GM12878 (cell line): ENCODE measurements around the gene S100A16. TPM values are rescaled to one million over a fixed set of nuclear protein-coding genes. Genes with fewer than 3 reads are reported as not detected.

ENCODE experiments used
- ATAC-seq: fragments of 200-7000 bp; cut with Tn5 transposase; 3 replicates; pipeline ENCODE4 v1.9.1; 2020; ENCODE audit warnings: mild to moderate bottlenecking, moderate library complexity
- BruUV-seq: library from RNA; stranded (reverse); fragments of 400-500 nt; replicated peaks from 2 replicates; lab custom pipeline; 2021; lab: Mats Ljungman, UMichigan
- CTCF ChIA-PET: fragments of 300-600 bp; sonication (Branson Sonifier 250); formaldehyde crosslinking; extraction: SDS; loops from one replicate; lab custom pipeline; 2021; ENCODE audit warnings: inconsistent platforms; lab: Yijun Ruan, JAX
- POLR2A ChIA-PET: fragments of 350-600 bp; formaldehyde crosslinking; extraction: SDS; loops from one replicate; lab custom pipeline; 2021; ENCODE audit warnings: inconsistent platforms; lab: Charles Lee
- RAD21 ChIA-PET: fragments of 300-600 bp; sonication (Branson Sonifier 250); formaldehyde crosslinking; loops from one replicate; lab custom pipeline; 2023; ENCODE audit warnings: antibody characterized with exemption; ENCODE audit not compliant: unreplicated experiment; lab: Charles Lee
- SMC1A ChIA-PET: fragments of 300-600 bp; sonication (Branson Sonifier 250); formaldehyde crosslinking; loops from one replicate; lab custom pipeline; 2023; ENCODE audit not compliant: unreplicated experiment, uncharacterized antibody; lab: Charles Lee
- DNase-seq: peaks from one replicate; pipeline ENCODE4 v3.0.0-alpha.2; 2011; ENCODE audit warnings: low read depth, low spot score
- FAIRE-seq: peaks from 3 replicates; lab custom pipeline; 2011; peaks lifted over from hg19 to GRCh38; lab: Jason Lieb, UNC
- H2AFZ ChIP-seq: 2 replicates; pipeline ENCODE4 v1.6.0; 2011; ENCODE audit warnings: low read depth, low read length, control low read depth; ENCODE audit not compliant: control insufficient read depth
- H3K27ac ChIP-seq: 2 replicates; pipeline ENCODE4 v1.5.1; 2011; ENCODE audit warnings: control low read depth; ENCODE audit not compliant: control insufficient read depth, insufficient read depth
- H3K27me3 ChIP-seq, 2 experiments: replicated peaks in 1 of 2; 2 replicates each; pipeline versions ENCODE4 v1.6.0 to v1.6.1; 2011; ENCODE audit warnings: low read length in 1 of 2; ENCODE audit not compliant: control insufficient read depth in 2 of 2, insufficient read depth in 2 of 2
- H3K36me3 ChIP-seq, 2 experiments: 2 replicates each; pipeline ENCODE4 v1.5.1; 2011; ENCODE audit warnings: low read length in 1 of 2; ENCODE audit not compliant: control insufficient read depth in 2 of 2, insufficient read depth in 2 of 2
- H3K4me1 ChIP-seq: 2 replicates; pipeline ENCODE4 v1.6.1; 2011; ENCODE audit warnings: mild to moderate bottlenecking, low read length, moderate library complexity, mixed read lengths; ENCODE audit not compliant: control insufficient read depth, insufficient read depth
- H3K4me2 ChIP-seq: 2 replicates; pipeline ENCODE4 v1.6.0; 2011; ENCODE audit warnings: control low read depth; ENCODE audit not compliant: control insufficient read depth, insufficient read depth
- H3K4me3 ChIP-seq: fragments of 200-600 bp; sonication (generic); 2 replicates; pipeline ENCODE4 v1.5.1; 2016
- H3K79me2 ChIP-seq: 2 replicates; pipeline ENCODE4 v1.6.0; 2011; ENCODE audit warnings: low read length; ENCODE audit not compliant: control insufficient read depth, insufficient read depth
- H3K9ac ChIP-seq: 2 replicates; pipeline ENCODE4 v1.8.0; 2011; ENCODE audit warnings: low read length, control low read depth, mixed read lengths; ENCODE audit not compliant: control insufficient read depth, insufficient read depth
- H3K9me3 ChIP-seq: replicated peaks from 3 replicates; pipeline ENCODE4 v1.5.1; 2011; ENCODE audit warnings: mild to moderate bottlenecking, low read length; ENCODE audit not compliant: control insufficient read depth, insufficient read depth
- H4K20me1 ChIP-seq: 2 replicates; pipeline ENCODE4 v1.6.0; 2011; ENCODE audit not compliant: control insufficient read depth, insufficient read depth
- BRCA1 ChIP-seq: IDR thresholded peaks from 2 replicates; pipeline ENCODE4 v1.6.1; 2011; ENCODE audit warnings: low read depth, low read length, improper control_type of control experiment
- CEBPB ChIP-seq, 2 experiments: fragments of 150-350 bp in 1 of 2; IDR thresholded peaks; 2 replicates each; pipeline ENCODE4 v1.6.1; 2012 to 2014; ENCODE audit warnings: low read depth in 2 of 2, low read length in 2 of 2, borderline replicate concordance in 1 of 2, inconsistent platforms in 1 of 2
- IKZF1 ChIP-seq: fragments of 450-650 bp; conservative IDR thresholded peaks from 2 replicates; pipeline ENCODE4 v1.6.1; 2017; ENCODE audit warnings: antibody characterized with exemption, mild to moderate bottlenecking
- IKZF2 ChIP-seq, 2 experiments: fragments of 450-650 bp; IDR thresholded peaks; 2 replicates each; pipeline ENCODE4 v1.6.1; 2017; ENCODE audit warnings: mild to moderate bottlenecking in 2 of 2, moderate library complexity in 2 of 2
- USF1 ChIP-seq: IDR thresholded peaks from 2 replicates; pipeline ENCODE4 v1.6.1; 2011; ENCODE audit warnings: borderline replicate concordance, low read depth, mild to moderate bottlenecking, moderate library complexity, mixed read lengths, low read length; ENCODE audit not compliant: insufficient read depth; ENCODE audit errors: extremely low read length
- ZBTB4 ChIP-seq: fragments of 450-650 bp; formaldehyde crosslinking; IDR thresholded peaks from 2 replicates; pipeline ENCODE4 v1.4.0; 2022; ENCODE audit warnings: mild to moderate bottlenecking, moderate library complexity
- WGBS: methylation state at CpG from one replicate; pipeline ENCODE4 v1.1.6; 2016; ENCODE audit warnings: low lambda C conversion rate; ENCODE audit not compliant: insufficient replicate concordance, insufficient coverage; ENCODE audit errors: missing lambda C conversion rate; 5-methylcytosine and 5-hydroxymethylcytosine counted together
- in situ Hi-C: fragments of 300-500 bp; cut with MboI; formaldehyde crosslinking; loops from 9 replicates; pipeline ENCODE4 v1.14.3; 2018; ENCODE audit warnings: mixed read lengths
- intact Hi-C: fragments of 100-400 bp; cut with micrococcal nuclease; formaldehyde crosslinking; loops from one replicate; pipeline ENCODE4 v1.14.2; 2022; ENCODE audit not compliant: unreplicated experiment
- polyA plus RNA-seq, 11 experiments: library from polyadenylated mRNA; depleted of rRNA in 4 of 11; unstranded in 6 of 11; stranded (reverse) in 5 of 11; fragments of >200 nt; fragmentation: Nextera tagmentation in 4 of 11; fragmentation: Illumina TruSeq in 1 of 11; extraction: Ambion mirVana in 4 of 11; extraction: Trizol in 1 of 11; gene quantifications; 1 replicate in 1 of 11; 2 replicates in 10 of 11; pipeline versions ENCODE4 v1.2.1 to v1.2.3, GENCODE V29; 2011 to 2016; ENCODE audit warnings: inconsistent platforms in 2 of 11, missing spikeins in 2 of 11, low read depth in 1 of 11
- total RNA-seq, 4 experiments: library from RNA; depleted of rRNA in 3 of 4; stranded (reverse); fragments of >200 nt in 3 of 4; fragmentation: Illumina TruSeq in 1 of 4; extraction: Trizol in 1 of 4; gene quantifications; 2 replicates each; pipeline versions ENCODE4 v1.2.1 to v1.2.3, GENCODE V29; 2013 to 2021

The S100A16 gene
- total and polyA plus RNA-seq, 10 of the 15 experiments (the other 5 are each of a cell fraction or from before 2014, with no cell fraction given): 0.14 to 0.51 (median 0.25) TPM; not detected in 6

DNA sequence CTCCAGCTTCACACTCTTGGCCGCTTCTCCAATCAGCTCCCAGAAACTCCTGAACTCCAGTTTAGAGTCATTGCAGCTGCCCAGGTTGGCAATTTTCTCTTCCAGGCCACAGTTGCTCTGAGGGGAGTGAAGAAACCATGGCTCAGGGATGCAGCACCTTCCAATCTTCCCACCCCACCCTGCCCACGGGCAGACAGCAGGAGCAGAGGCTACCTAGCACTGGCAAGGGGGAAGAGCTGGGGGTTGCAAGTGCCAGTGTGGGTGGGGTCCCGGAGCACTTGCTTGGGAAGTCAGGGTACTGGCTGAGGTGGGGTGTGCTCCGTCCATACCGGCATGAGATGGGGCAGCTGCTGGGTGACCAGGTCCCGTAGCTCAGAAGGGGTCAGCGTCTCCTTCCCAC lies 2.0 kb upstream of the S100A16 start:
- no peak overlapping the region for H3K4me3 ChIP-seq
- no peak overlapping the region for H2AFZ ChIP-seq
- no peak overlapping the region for H3K4me2 ChIP-seq
- H3K27me3 ChIP-seq: no peaks in the 10 kb centered on the region
- no peak for FAIRE-seq
- POLR2A ChIA-PET: interaction anchor here (0.6 to 1.7 kb wide), 4 partner anchors 8 to 14 kb away, joined by 4 to 5 read pairs (median 4); no protein-coding TSS in a partner anchor
- 56% methylated on average over 7 of the region's 7 CpGs for WGBS
- peaks cover 14% of the 10 kb centered on the region for H3K4me1 ChIP-seq
- RAD21 ChIA-PET: interaction anchor here (2.8 to 6.2 kb wide), 3 partner anchors 10 to 43 kb away, joined by 9 to 60 read pairs (median 14); no protein-coding TSS in a partner anchor
- no peak for ATAC-seq
- no peak for DNase-seq
- no TSS peak for BruUV-seq
- H4K20me1 ChIP-seq: no peaks in the 10 kb centered on the region
- intact Hi-C loops (no loop called here), in situ Hi-C loops (no loop called here)
- no peaks in the 10 kb centered on the region for H3K9me3 ChIP-seq
- no peaks in the 10 kb centered on the region for H3K79me2 ChIP-seq
- CTCF ChIA-PET: interaction anchor here (1.2 to 7.8 kb wide), 8 partner anchors 9 to 119 kb away, joined by 3 to 106 read pairs (median 14); partner anchors contain the start of genes S100A1 and S100A13
- no peak overlapping the region for H3K9ac ChIP-seq
- SMC1A ChIA-PET: interaction anchor here (1.0 to 2.1 kb wide), 5 partner anchors 16 to 104 kb away, joined by 3 to 12 read pairs (median 4); partner anchors contain the start of gene CHTOP
- TF ChIP-seq CEBPB (IDR thresholded peaks at IDR 0.05; ENCODE audit: borderline replicate concordance in 1 of 2, low read depth in 2 of 2, low read length in 2 of 2) (no peak), ZBTB4 (CRISPR knock-in tag) (no peak), IKZF1 (no peak), USF1 (no peak), BRCA1 (no peak), IKZF2 (IDR thresholded peaks at IDR 0.05) (no peak)
- TF ChIP-seq, all 136 proteins: peak for 0
- no peaks in the 10 kb centered on the region for H3K36me3 ChIP-seq
- H3K27ac ChIP-seq: no peak overlapping the region
